HepG2 (cell line): ENCODE data around the gene ZER1. TPM values are rescaled to one million over a fixed set of nuclear protein-coding genes. Genes with fewer than 3 reads are reported as not detected.
A peak's percentile ranks its signal among the peaks of the same experiment; 100 is the strongest.

Experiments
- ESRRA ChIP-seq: sonication (generic); formaldehyde crosslinking; IDR thresholded peaks from 2 replicates; pipeline ENCODE4 v1.5.1; 2020; ENCODE audit warnings: mild to moderate bottlenecking, low read depth, missing genetic modification reagents
- PAXIP1 ChIP-seq: sonication (generic); formaldehyde crosslinking; conservative IDR thresholded peaks from 2 replicates; pipeline ENCODE4 v1.4.0; 2020; ENCODE audit warnings: mild to moderate bottlenecking, missing genetic modification reagents, moderate library complexity
- PPARG ChIP-seq: conservative IDR thresholded peaks from 2 replicates; pipeline ENCODE4 v1.6.1; 2016; ENCODE audit warnings: missing biosample characterization, missing genetic modification reagents
- SALL2 ChIP-seq: sonication (generic); formaldehyde crosslinking; IDR thresholded peaks from 2 replicates; pipeline ENCODE4 v1.8.1; 2023; ENCODE audit warnings: mild to moderate bottlenecking, missing genetic modification reagents, inconsistent platforms
- ZHX2 ChIP-seq, 2 experiments: sonication (generic) in 1 of 2; formaldehyde crosslinking in 1 of 2; IDR thresholded peaks; 2 replicates each; pipeline versions ENCODE4 v1.6.1 to v1.9.0; 2014 to 2022; ENCODE audit warnings: antibody characterized with exemption in 1 of 2, borderline replicate concordance in 1 of 2, inconsistent platforms in 1 of 2, low read depth in 1 of 2, missing genetic modification reagents in 1 of 2
- ZNF569 ChIP-seq: sonication (generic); formaldehyde crosslinking; IDR thresholded peaks from 2 replicates; pipeline ENCODE4 v1.5.0; 2020; ENCODE audit warnings: mild to moderate bottlenecking, missing genetic modification reagents, moderate library complexity, borderline replicate concordance
- ZNF678 ChIP-seq: sonication (generic); formaldehyde crosslinking; IDR thresholded peaks from 2 replicates; pipeline ENCODE4 v1.4.0; 2020; ENCODE audit warnings: mild to moderate bottlenecking, missing genetic modification reagents
- ZNF724P ChIP-seq: sonication (generic); formaldehyde crosslinking; IDR thresholded peaks from 2 replicates; pipeline ENCODE4 v1.8.0; 2022; ENCODE audit warnings: missing genetic modification reagents, borderline replicate concordance
- ZNF879 ChIP-seq: sonication (generic); formaldehyde crosslinking; IDR thresholded peaks from 2 replicates; pipeline ENCODE4 v1.8.1; 2023; ENCODE audit warnings: missing genetic modification reagents
- polyA plus RNA-seq, 8 experiments: library from polyadenylated mRNA; depleted of rRNA in 3 of 8; stranded (reverse) in 7 of 8; unstranded in 1 of 8; fragments of >200 nt; fragmentation: Illumina TruSeq in 4 of 8; extraction: Trizol in 4 of 8; gene quantifications; 2 replicates each; pipeline versions ENCODE4 v1.2.1 to v1.2.3, GENCODE V29; 2011 to 2016; ENCODE audit warnings: low read depth in 4 of 8, missing spikeins in 1 of 8, mixed read lengths in 1 of 8; ENCODE audit not compliant: insufficient read depth in 1 of 8
- total RNA-seq, 5 experiments: library from RNA; depleted of rRNA; stranded (reverse); fragments of >200 nt; fragmentation: Illumina TruSeq; extraction: Trizol; gene quantifications; 2 replicates each; pipeline ENCODE4 v1.2.3, GENCODE V29; 2016; ENCODE audit warnings: low read depth in 1 of 5
- TF ChIP-seq, protein P1 (sequence below): sonication (generic); formaldehyde crosslinking; IDR thresholded peaks from 2 replicates; pipeline ENCODE4 v1.4.0; 2020; ENCODE audit warnings: mild to moderate bottlenecking, missing genetic modification reagents

ZER1 gene
- total and polyA plus RNA-seq, 2 of the 13 experiments (the other 11 are each of a cell fraction or from before 2014, with no cell fraction given) = 7.7 to 40.0 TPM

DNA sequence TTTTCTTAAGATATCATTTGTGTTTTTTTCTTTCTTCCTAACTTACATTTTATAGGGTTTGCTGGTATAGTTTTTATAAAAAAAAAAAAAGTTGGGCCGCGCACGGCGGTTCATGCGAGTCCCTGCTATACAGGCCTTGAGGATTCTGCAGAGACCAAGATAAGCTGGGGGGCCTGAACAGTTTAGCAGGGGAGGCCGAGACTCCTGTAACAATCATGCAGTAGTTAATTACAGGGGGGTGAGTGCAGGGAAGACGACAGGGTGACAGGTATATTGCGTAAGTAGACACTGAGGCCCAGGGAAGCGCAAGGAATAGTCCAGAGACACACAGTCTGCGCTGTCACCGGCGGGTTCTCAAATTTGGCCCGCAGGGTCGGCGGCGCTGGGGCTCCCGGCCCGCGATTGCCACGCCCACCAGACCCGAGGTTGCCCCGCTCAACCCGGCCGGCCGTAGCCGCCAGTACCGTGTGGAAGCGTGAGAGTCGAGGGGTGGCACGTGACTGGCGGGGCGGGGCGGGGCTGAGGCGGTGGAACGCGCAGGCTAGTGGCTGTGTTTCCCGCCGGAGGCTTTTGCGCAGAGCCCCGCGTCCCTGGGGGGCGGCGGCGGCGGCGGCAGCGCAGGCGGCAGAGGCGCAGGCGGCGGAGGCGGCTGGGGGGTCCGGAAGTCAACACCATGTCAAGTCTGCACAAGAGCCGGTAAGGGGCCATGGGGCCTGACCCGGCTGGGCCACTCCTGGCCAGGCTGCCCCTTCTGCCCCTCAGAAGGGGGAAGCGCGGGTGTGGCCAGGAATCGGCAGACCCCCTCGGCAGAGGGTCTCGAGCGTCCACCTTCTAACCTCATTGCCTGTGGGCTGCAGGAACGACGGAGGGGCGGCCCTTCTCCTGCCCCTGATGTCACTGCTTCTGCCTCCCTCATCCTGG is 15.2 kb upstream of the ZER1 start, which contains the start of gene TBC1D13 (continued):
- peak; percentile 69; the same call in 1 of the 2 replicates for TF ChIP-seq ZHX2 (IDR thresholded peaks at IDR 0.05; ENCODE audit: low read depth)
- TF ChIP-seq ZHX2 (CRISPR knock-in tag; IDR thresholded peaks at IDR 0.05; ENCODE audit: borderline replicate concordance) = peak; percentile 86
- peak; percentile 70 for TF ChIP-seq PPARG (CRISPR knock-in tag)
- TF ChIP-seq SALL2 (CRISPR knock-in tag) = peak; percentile 93
- TF ChIP-seq ZNF724P (CRISPR knock-in tag) = peak; percentile 98
- TF ChIP-seq ZNF569 = no peak
- TF ChIP-seq, protein P1, sequence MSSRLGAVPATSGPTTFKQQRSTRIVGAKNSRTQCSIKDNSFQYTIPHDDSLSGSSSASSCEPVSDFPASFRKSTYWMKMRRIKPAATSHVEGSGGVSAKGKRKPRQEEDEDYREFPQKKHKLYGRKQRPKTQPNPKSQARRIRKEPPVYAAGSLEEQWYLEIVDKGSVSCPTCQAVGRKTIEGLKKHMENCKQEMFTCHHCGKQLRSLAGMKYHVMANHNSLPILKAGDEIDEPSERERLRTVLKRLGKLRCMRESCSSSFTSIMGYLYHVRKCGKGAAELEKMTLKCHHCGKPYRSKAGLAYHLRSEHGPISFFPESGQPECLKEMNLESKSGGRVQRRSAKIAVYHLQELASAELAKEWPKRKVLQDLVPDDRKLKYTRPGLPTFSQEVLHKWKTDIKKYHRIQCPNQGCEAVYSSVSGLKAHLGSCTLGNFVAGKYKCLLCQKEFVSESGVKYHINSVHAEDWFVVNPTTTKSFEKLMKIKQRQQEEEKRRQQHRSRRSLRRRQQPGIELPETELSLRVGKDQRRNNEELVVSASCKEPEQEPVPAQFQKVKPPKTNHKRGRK (CRISPR knock-in tag) = peak; percentile 71; the same call in 1 of the 2 replicates
- peak; percentile 89 for TF ChIP-seq ZNF678 (CRISPR knock-in tag)
- TF ChIP-seq ZNF879 (CRISPR knock-in tag) = peak; percentile 96; the same call in 1 of the 2 replicates
- peak; percentile 67 for TF ChIP-seq PAXIP1 (CRISPR knock-in tag)
- TF ChIP-seq ESRRA (CRISPR knock-in tag) = peak; percentile 89
